ENCODE data around the gene SYT8.
"Not testable (repeated sequence)": the region's sequence is repeated elsewhere in the genome, so short reads cannot be mapped to it uniquely, and the experiment has no call there.

The SYT8 gene

GRCh38 chr11:1862588-1863351 lies 28.0 kb downstream of the SYT8 start:
- DNase-seq: no peak

- DNase-seq: peak; percentile 91
Measured at GRCh38 chr11:1863352-1864216, 28.8 kb downstream of the SYT8 start.

GRCh38 chr11:1864231-1864630 lies 29.4 kb downstream of the SYT8 start:
- DNase-seq: no peak

- DNase-seq: peak; percentile 65
Measured at GRCh38 chr11:1864831-1865665, 30.3 kb downstream of the SYT8 start.

GRCh38 chr11:1866226-1866625 lies 31.4 kb downstream of the SYT8 start:
- DNase-seq: no peak

- no peak for DNase-seq
Measured at GRCh38 chr11:1866776-1867175, 32.0 kb downstream of the SYT8 start.

GRCh38 chr11:1867381-1867780 lies 32.6 kb downstream of the SYT8 start:
- no peak for DNase-seq

- no peak for DNase-seq
Measured at GRCh38 chr11:1868056-1868635, 33.4 kb downstream of the SYT8 start.

GRCh38 chr11:1868636-1869291 lies 34.0 kb downstream of the SYT8 start:
- DNase-seq: no peak

- no peak for DNase-seq
Measured at GRCh38 chr11:1869427-1870325, 34.9 kb downstream of the SYT8 start.

GRCh38 chr11:1870326-1870696 lies 35.5 kb downstream of the SYT8 start:
- no peak for DNase-seq

- no peak for DNase-seq
Measured at GRCh38 chr11:1870721-1871466, 36.1 kb downstream of the SYT8 start.

GRCh38 chr11:1871531-1871930 lies 36.7 kb downstream of the SYT8 start:
- DNase-seq: no peak

GRCh38 chr11:1872267-1872985 lies 37.6 kb downstream of the SYT8 start:
- no peak for DNase-seq

- peak; percentile 66 for DNase-seq
Measured at GRCh38 chr11:1873048-1873812, 38.4 kb downstream of the SYT8 start.

- DNase-seq: not testable (repeated sequence)
Measured at GRCh38 chr11:1873813-1874150, 39.0 kb downstream of the SYT8 start.

- DNase-seq: peak; percentile 48
Measured at GRCh38 chr11:1874441-1875092, 39.8 kb downstream of the SYT8 start.

GRCh38 chr11:1875093-1875850 lies 40.5 kb downstream of the SYT8 start:
- DNase-seq: peak; percentile 63

Data from left hindlimb (tissue), 1 donor.